ENCODE results near the gene PSMD3.

- no peak for TF ChIP-seq CTCF (IDR thresholded peaks at IDR 0.05 in 8 of 11, conservative IDR thresholded peaks at IDR 0.05 in 3 of 11)
- TF ChIP-seq POLR2A (IDR thresholded peaks at IDR 0.05), result no peak
Observed at GRCh38 chr17:40032322-40033320, 52.0 kb downstream of the PSMD3 start.
